T-helper 2 cell (primary cell): ENCODE results near the gene PTGIS.

Experiments
- DNase-seq, 5 experiments: peaks; one replicate each; pipeline versions ENCODE4 v3.0.0 to v3.0.0-alpha.2; 2012 to 2022

The PTGIS gene

GRCh38 chr20:49496553-49497397, 71.2 kb downstream of the PTGIS start:
- DNase-seq, result no peak

GRCh38 chr20:49496043-49496442, 71.9 kb downstream of the PTGIS start:
- no peak for DNase-seq

- DNase-seq, result no peak
Observed at GRCh38 chr20:49490689-49491088, 77.2 kb downstream of the PTGIS start.

GRCh38 chr20:49489688-49490087, 78.2 kb downstream of the PTGIS start:
- DNase-seq, result no peak

- no peak for DNase-seq
Observed at GRCh38 chr20:49486064-49486463, 81.9 kb downstream of the PTGIS start.

- DNase-seq, result no peak
Observed at GRCh38 chr20:49485563-49485962, 82.4 kb downstream of the PTGIS start.

GRCh38 chr20:49484180-49485140, 83.5 kb downstream of the PTGIS start:
- peak; percentile 12 to 75 (median 30) for DNase-seq

GRCh38 chr20:49483696-49484123, 84.2 kb downstream of the PTGIS start:
- DNase-seq, result no peak

- DNase-seq, result no peak
Observed at GRCh38 chr20:49483018-49483695, 84.8 kb downstream of the PTGIS start.

- DNase-seq, result peak in 4 of 5 experiments; percentile 16 to 46 (median 18)
Observed at GRCh38 chr20:49482621-49483017, 85.3 kb downstream of the PTGIS start, which contains the start of gene KCNB1. KCNB1 (minus strand) TSS chr20:49482668; CDS start chr20:49482480, 188 bp downstream.

- no peak for DNase-seq
Observed at GRCh38 chr20:49482173-49482572, 85.8 kb downstream of the PTGIS start.

GRCh38 chr20:49481116-49481515, 86.8 kb downstream of the PTGIS start:
- no peak for DNase-seq

GRCh38 chr20:49480236-49480635, 87.7 kb downstream of the PTGIS start:
- no peak for DNase-seq

GRCh38 chr20:49479785-49480184, 88.2 kb downstream of the PTGIS start:
- DNase-seq, result no peak

GRCh38 chr20:49478754-49479689, 88.9 kb downstream of the PTGIS start:
- DNase-seq, result no peak

- no peak for DNase-seq
Observed at GRCh38 chr20:49478266-49478665, 89.7 kb downstream of the PTGIS start.

- no peak for DNase-seq
Observed at GRCh38 chr20:49477200-49477599, 90.7 kb downstream of the PTGIS start.

- no peak for DNase-seq
Observed at GRCh38 chr20:49476016-49476355, 92.0 kb downstream of the PTGIS start.

GRCh38 chr20:49475292-49476015, 92.5 kb downstream of the PTGIS start:
- no peak for DNase-seq

GRCh38 chr20:49471397-49471796, 96.5 kb downstream of the PTGIS start:
- DNase-seq, result no peak

- no peak for DNase-seq
Observed at GRCh38 chr20:49470922-49471321, 97.0 kb downstream of the PTGIS start.
